SHP77 (cell line): ENCODE data around the gene RIN2.
"Not testable (repeated sequence)": the region's sequence is repeated elsewhere in the genome, so short reads cannot be mapped to it uniquely, and the experiment has no call there.

Source experiments
- DNase-seq, 2 experiments: peaks; one replicate each; lab custom pipeline; 2025; lab: John Stamatoyannopoulos, UW

The RIN2 gene

GRCh38 chr20:19786311-19786710 lies 28.3 kb downstream of the RIN2 start:
- DNase-seq: peak in 1 of 2 experiments; percentile 9

DNA sequence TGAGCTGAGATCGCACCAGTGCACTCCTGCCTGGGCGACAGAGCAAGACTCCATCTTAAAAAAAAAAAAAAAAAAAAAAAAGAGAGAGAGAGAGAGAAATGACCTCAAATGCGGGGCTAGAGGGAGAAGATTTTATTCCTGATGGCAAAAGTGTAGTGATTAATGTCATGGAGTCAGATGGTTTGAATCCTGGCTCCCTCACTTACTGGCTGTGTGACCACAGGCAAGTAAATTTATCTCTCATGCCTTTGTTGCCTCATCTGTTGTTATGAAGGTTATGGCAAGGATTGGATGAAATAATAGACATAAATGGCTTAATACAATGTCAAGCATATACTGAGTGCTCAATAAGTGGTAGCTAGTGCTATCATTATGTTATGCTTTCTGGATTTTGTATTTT lies 29.3 kb downstream of the RIN2 start:
- DNase-seq: no peak

DNA sequence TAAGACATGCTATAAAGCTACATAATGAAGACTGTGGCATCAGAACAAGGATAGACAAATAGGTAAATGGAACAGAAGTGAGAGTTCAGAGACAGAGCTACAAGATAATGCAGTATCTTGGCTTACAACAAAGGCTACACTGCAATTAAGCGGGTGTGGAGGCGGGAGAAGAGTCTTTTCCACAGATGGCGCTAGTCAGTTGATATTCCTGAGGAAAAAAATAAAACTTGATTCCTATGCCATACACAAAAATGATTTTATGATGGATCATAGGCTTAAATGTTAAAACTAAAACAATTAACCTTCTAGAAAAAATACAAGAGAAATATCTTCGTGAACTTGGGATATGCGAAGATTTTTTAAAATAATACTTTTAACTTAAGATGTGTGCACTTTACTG lies 31.0 kb downstream of the RIN2 start:
- no peak for DNase-seq

GRCh38 chr20:19789446-19789845 lies 31.4 kb downstream of the RIN2 start:
- peak in 1 of 2 experiments; percentile 3 for DNase-seq

DNA sequence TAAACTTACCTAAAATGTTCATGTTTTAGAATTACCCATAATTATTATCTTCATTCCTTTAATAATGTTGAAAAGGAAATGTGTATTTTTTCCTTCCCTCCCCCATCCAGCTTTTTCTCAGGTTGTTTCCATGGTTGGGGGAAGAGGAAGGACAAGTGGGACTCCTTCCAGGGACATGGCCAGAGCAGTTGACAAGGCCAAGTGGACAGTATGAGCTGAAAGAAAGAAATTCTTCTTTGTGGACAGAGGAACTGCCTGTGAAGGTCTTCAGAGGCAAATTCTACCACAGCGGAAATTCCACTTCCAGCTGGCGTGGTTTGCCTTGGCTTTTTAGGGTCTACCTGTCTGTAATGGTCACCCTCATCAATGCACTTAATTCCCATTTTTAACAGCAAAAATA lies 33.8 kb downstream of the RIN2 start:
- DNase-seq: no peak

- DNase-seq: no peak
Measured at GRCh38 chr20:19793716-19794115, 35.7 kb downstream of the RIN2 start.

DNA sequence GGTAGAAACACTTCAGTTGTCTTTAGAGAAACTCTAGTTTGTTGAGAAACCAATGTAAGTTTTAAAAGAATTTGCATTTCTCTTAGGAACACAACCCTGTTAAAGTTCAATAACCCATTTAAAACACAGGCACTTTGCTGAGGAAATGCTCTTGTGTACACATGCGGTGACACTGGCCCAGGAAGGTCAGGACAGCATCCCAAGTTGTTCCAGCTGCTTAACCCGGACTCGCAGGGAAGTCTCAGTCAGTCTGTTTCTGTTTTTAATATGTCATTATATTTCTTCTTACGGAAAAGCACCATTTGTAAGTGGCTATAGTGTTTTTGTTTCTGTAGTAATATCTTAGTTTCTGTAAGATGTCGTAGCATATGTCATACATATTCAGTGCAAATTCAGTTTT lies 36.9 kb downstream of the RIN2 start:
- no peak for DNase-seq

DNA sequence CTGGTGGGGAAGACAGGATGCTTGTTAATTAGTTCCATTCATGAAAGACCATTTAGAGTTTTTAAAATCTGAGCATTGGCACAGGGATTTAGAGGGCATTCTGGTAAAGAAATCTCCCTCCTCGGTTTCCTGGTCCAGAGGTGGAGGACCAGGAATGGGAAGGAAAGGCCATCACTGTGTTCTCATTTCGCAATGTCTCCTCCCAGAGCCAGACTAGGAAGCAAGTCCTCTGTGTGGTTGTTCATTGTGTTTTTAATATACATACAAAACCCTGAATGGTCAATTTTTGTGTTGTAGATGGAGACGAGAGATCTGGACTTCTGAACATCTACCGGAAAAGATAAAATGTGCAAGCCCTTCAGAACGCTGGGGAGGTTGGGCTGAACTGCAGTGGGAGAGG lies 41.3 kb downstream of the RIN2 start:
- DNase-seq: no peak

- no peak for DNase-seq
Measured at GRCh38 chr20:19802099-19802491, 44.0 kb downstream of the RIN2 start.

- no peak for DNase-seq
Measured at GRCh38 chr20:19802492-19803158, 44.6 kb downstream of the RIN2 start.

DNA sequence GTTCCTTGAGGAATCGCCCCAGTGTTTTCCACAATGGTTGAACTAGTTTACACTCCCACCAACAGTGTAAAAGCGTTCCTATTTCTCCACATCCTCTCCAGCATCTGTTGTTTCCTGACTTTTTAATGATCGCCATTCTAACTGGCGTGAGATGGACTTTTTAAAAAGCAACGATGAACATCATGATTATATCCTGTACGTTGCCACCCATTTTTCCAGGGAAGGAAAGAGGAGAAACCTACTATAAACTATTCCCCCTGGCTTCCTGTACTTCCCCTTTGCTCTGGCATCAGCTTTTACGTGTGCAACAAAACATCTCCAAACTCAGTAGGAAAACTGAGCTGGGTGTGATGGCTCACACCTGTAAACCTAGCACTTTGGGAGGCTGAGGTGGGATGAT lies 48.2 kb downstream of the RIN2 start:
- not testable (repeated sequence) for DNase-seq

- DNase-seq: peak in 1 of 2 experiments; percentile 9
Measured at GRCh38 chr20:19806806-19807190, 48.7 kb downstream of the RIN2 start.

- no peak for DNase-seq
Measured at GRCh38 chr20:19807191-19807945, 49.3 kb downstream of the RIN2 start.
